Measurements from ENCODE around the gene TMEM98. TPM values are rescaled to one million over a fixed set of nuclear protein-coding genes. Genes with fewer than 3 reads are reported as not detected.

TMEM98 gene
- total and polyA plus RNA-seq, 2 of the 8 experiments (the other 6 are each of a cell fraction or from before 2014, with no cell fraction given): 86.1 to 232 TPM

DNA sequence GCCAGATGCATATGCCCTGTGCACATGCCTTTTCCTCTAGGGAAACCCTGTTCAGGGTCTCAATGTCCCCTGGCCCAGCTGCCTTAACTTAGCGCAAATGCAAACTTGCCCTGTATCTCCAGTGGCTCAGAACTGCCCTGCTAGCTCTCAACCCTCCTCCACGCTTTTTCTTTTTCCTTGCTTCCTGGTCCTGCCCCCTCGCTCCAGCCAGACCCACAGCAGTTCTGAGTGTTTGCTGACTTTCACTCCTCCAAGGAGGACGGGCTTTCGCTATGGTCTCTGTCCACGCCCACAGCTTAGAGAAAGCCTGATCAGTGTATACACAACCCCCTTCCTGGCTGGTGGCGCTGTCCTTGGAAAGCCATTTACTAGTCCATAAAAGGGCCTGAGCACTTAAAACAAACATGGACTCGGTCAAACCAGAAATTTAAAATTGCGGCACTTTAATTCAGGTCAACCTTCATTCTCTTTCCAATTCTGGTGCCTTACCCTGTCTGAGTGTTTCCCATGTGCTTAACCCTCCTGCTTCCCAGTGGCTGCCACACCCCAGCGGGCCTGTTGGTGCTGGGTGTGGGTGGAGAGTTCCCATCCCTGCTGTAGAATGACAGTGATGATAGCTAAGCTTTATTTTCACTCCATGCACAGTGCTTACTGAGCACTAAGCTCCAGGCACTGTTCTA is 15.6 kb upstream of the TMEM98 start (continued):
- TF ChIP-seq RNF2 (IDR thresholded peaks at IDR 0.05; ENCODE audit: borderline replicate concordance, low read depth, low read length, missing control alignments, poor library complexity, severe bottlenecking) (no peak), CHD1 (IDR thresholded peaks at IDR 0.05; ENCODE audit: low read depth, low read length) (no peak), RBBP5 (IDR thresholded peaks at IDR 0.05; ENCODE audit: borderline replicate concordance, low read depth, low read length) (no peak), RXRA (IDR thresholded peaks at IDR 0.05; ENCODE audit: insufficient read depth, low read depth, low read length) (no peak), TBP (IDR thresholded peaks at IDR 0.05; ENCODE audit: low read depth, low read length) (no peak), SIX5 (IDR thresholded peaks at IDR 0.05; ENCODE audit: low read depth, low read length) (no peak), CBX5 (IDR thresholded peaks at IDR 0.05; ENCODE audit: low read depth, low read length) (no peak), ASH2L (IDR thresholded peaks at IDR 0.05; ENCODE audit: low read length) (no peak)
- TF ChIP-seq, protein P1, sequence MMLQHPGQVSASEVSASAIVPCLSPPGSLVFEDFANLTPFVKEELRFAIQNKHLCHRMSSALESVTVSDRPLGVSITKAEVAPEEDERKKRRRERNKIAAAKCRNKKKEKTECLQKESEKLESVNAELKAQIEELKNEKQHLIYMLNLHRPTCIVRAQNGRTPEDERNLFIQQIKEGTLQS (IDR thresholded peaks at IDR 0.05; ENCODE audit: insufficient read depth, low read depth, low read length): no peak
